HG03520 (cell line): ENCODE measurements around the gene CLINT1.
"Not testable (repeated sequence)": the region's sequence is repeated elsewhere in the genome, so short reads cannot be mapped to it uniquely, and the experiment has no call there.

Source experiments
- ATAC-seq: cut with Tn5 transposase; IDR thresholded peaks from one replicate; pipeline ENCODE4 v1.9.1; 2021; ENCODE audit warnings: mild to moderate bottlenecking, moderate library complexity; ENCODE audit not compliant: unreplicated experiment

The CLINT1 gene

GRCh38 chr5:157858527-157859226, at the start of gene CLINT1:
TSS of gene CLINT1 (minus strand) at chr5:157859145. CDS start at chr5:157858970, 175 bp downstream.
- ATAC-seq = peak; percentile 48

- ATAC-seq = no peak
Measured at GRCh38 chr5:157908459-157908858, 49.5 kb upstream of the CLINT1 start.

GRCh38 chr5:157907479-157907878, 48.5 kb upstream of the CLINT1 start:
- no peak for ATAC-seq

- no peak for ATAC-seq
Measured at GRCh38 chr5:157903117-157903450, 44.1 kb upstream of the CLINT1 start.

GRCh38 chr5:157902449-157903116, 43.6 kb upstream of the CLINT1 start:
- ATAC-seq = no peak

GRCh38 chr5:157900644-157901043, 41.7 kb upstream of the CLINT1 start:
- ATAC-seq = no peak

- no peak for ATAC-seq
Measured at GRCh38 chr5:157893611-157894010, 34.7 kb upstream of the CLINT1 start.

- ATAC-seq = no peak
Measured at GRCh38 chr5:157892974-157893373, 34.0 kb upstream of the CLINT1 start.

- no peak for ATAC-seq
Measured at GRCh38 chr5:157890836-157891597, 32.1 kb upstream of the CLINT1 start.

GRCh38 chr5:157888814-157889532, 30.0 kb upstream of the CLINT1 start:
- ATAC-seq = no peak

GRCh38 chr5:157886796-157887380, 27.9 kb upstream of the CLINT1 start:
- ATAC-seq = no peak

- not testable (repeated sequence) for ATAC-seq
Measured at GRCh38 chr5:157885051-157885450, 26.1 kb upstream of the CLINT1 start.

GRCh38 chr5:157881498-157881897, 22.6 kb upstream of the CLINT1 start:
- not testable (repeated sequence) for ATAC-seq

GRCh38 chr5:157877821-157878220, 18.9 kb upstream of the CLINT1 start:
- no peak for ATAC-seq

- no peak for ATAC-seq
Measured at GRCh38 chr5:157874861-157875260, 15.9 kb upstream of the CLINT1 start.

- ATAC-seq = no peak
Measured at GRCh38 chr5:157870837-157871834, 12.2 kb upstream of the CLINT1 start.

GRCh38 chr5:157867751-157868387, 8.9 kb upstream of the CLINT1 start:
- ATAC-seq = no peak

GRCh38 chr5:157866536-157866935, 7.6 kb upstream of the CLINT1 start:
- ATAC-seq = no peak

- no peak for ATAC-seq
Measured at GRCh38 chr5:157865781-157866180, 6.8 kb upstream of the CLINT1 start.
